Hematopoietic multipotent progenitor cell treated with erythropoietin and hydrocortisone succinate and interleukin-3 and kit ligand, for 17 days (in vitro differentiated cells): Measurements from ENCODE around the gene FBXO10.
"Not testable (repeated sequence)": the region's sequence is repeated elsewhere in the genome, so short reads cannot be mapped to it uniquely, and the experiment has no call there.

Experiments
- DNase-seq: peaks from one replicate; pipeline ENCODE4 v3.0.0-alpha.2; 2015; ENCODE audit warnings: low spot score

Gene FBXO10

GRCh38 chr9:37511016-37512010 lies 64.9 kb downstream of the FBXO10 start:
- no peak for DNase-seq

GRCh38 chr9:37510053-37510452 lies 66.1 kb downstream of the FBXO10 start:
- DNase-seq = not testable (repeated sequence)

GRCh38 chr9:37509536-37509935 lies 66.6 kb downstream of the FBXO10 start:
- no peak for DNase-seq

- DNase-seq = peak; percentile 30
Observed at GRCh38 chr9:37508834-37509206, 67.4 kb downstream of the FBXO10 start.

- DNase-seq = no peak
Observed at GRCh38 chr9:37508135-37508833, 67.9 kb downstream of the FBXO10 start.

- DNase-seq = no peak
Observed at GRCh38 chr9:37507566-37508134, 68.5 kb downstream of the FBXO10 start.

- no peak for DNase-seq
Observed at GRCh38 chr9:37504605-37505004, 71.6 kb downstream of the FBXO10 start.

GRCh38 chr9:37503736-37504135 lies 72.4 kb downstream of the FBXO10 start:
- DNase-seq = no peak

- DNase-seq = no peak
Observed at GRCh38 chr9:37501957-37502596, 74.1 kb downstream of the FBXO10 start.

- DNase-seq = no peak
Observed at GRCh38 chr9:37499297-37499696, 76.9 kb downstream of the FBXO10 start.

GRCh38 chr9:37498457-37498856 lies 77.7 kb downstream of the FBXO10 start:
- DNase-seq = no peak

- DNase-seq = no peak
Observed at GRCh38 chr9:37497320-37497719, 78.9 kb downstream of the FBXO10 start.

- DNase-seq = no peak
Observed at GRCh38 chr9:37496020-37496419, 80.2 kb downstream of the FBXO10 start.

- DNase-seq = no peak
Observed at GRCh38 chr9:37495571-37495970, 80.6 kb downstream of the FBXO10 start.

GRCh38 chr9:37491939-37492338 lies 84.2 kb downstream of the FBXO10 start:
- DNase-seq = no peak

- no peak for DNase-seq
Observed at GRCh38 chr9:37486616-37487548, 89.3 kb downstream of the FBXO10 start.

- no peak for DNase-seq
Observed at GRCh38 chr9:37486256-37486615, 89.9 kb downstream of the FBXO10 start.

GRCh38 chr9:37485389-37486255 lies 90.6 kb downstream of the FBXO10 start, which contains the start of gene POLR1E:
POLR1E (plus strand) TSS chr9:37485948; CDS start chr9:37486048, 100 bp downstream.
- DNase-seq = peak; percentile 94

GRCh38 chr9:37480759-37481158 lies 95.4 kb downstream of the FBXO10 start:
- DNase-seq = no peak

- DNase-seq = not testable (repeated sequence)
Observed at GRCh38 chr9:37477987-37478619, 98.1 kb downstream of the FBXO10 start.
